PC-3 (cell line): ENCODE measurements around the gene WDR45. TPM values are rescaled to one million over a fixed set of nuclear protein-coding genes. Genes with fewer than 3 reads are reported as not detected.

Source experiments
- ATAC-seq: fragments of 200-7000 bp; cut with Tn5 transposase; 2 replicates; pipeline ENCODE4 v1.9.1; 2020; ENCODE audit warnings: mild to moderate bottlenecking, moderate library complexity
- BruUV-seq: library from RNA; stranded (reverse); fragments of 400-500 nt; replicated peaks from 2 replicates; lab custom pipeline; 2021; lab: Mats Ljungman, UMichigan
- CTCF ChIA-PET: fragments of 300-600 bp; sonication (Branson Sonifier 250); formaldehyde crosslinking; loops from one replicate; lab custom pipeline; 2022; ENCODE audit warnings: antibody characterized with exemption; lab: Charles Lee
- POLR2A ChIA-PET: fragments of 300-600 bp; sonication (Branson Sonifier 250); formaldehyde crosslinking; loops from one replicate; lab custom pipeline; 2022; ENCODE audit warnings: antibody characterized with exemption; ENCODE audit not compliant: unreplicated experiment; lab: Charles Lee
- DNase-seq: peaks from one replicate; pipeline ENCODE4 v3.0.0-alpha.2; 2015
- H2AFZ ChIP-seq: fragments of 300-600 bp; sonication (generic); 2 replicates; pipeline ENCODE4 v1.6.0; 2016; ENCODE audit warnings: antibody characterized with exemption, low read length
- H3F3A ChIP-seq: fragments of 300-600 bp; sonication (generic); one replicate; pipeline ENCODE4 v1.6.0; 2017; ENCODE audit warnings: antibody characterized with exemption, low read length, control low read depth, mild to moderate bottlenecking; ENCODE audit not compliant: unreplicated experiment
- H3K27ac ChIP-seq: fragments of 300-600 bp; sonication (generic); 2 replicates; pipeline ENCODE4 v1.5.1; 2016; ENCODE audit warnings: mild to moderate bottlenecking, low read length
- H3K27me3 ChIP-seq: fragments of 300-600 bp; sonication (generic); 2 replicates; pipeline ENCODE4 v1.6.1; 2016; ENCODE audit warnings: low read length, mixed read lengths
- H3K36me3 ChIP-seq: fragments of 300-600 bp; sonication (generic); 2 replicates; pipeline ENCODE4 v1.6.1; 2016; ENCODE audit warnings: low read depth, mixed run types, low read length, mixed read lengths
- H3K4me1 ChIP-seq: fragments of 300-600 bp; sonication (generic); 2 replicates; pipeline ENCODE4 v1.5.1; 2016; ENCODE audit warnings: low read length; ENCODE audit not compliant: insufficient read depth
- H3K4me2 ChIP-seq: fragments of 300-600 bp; sonication (generic); 2 replicates; pipeline ENCODE4 v1.6.0; 2016; ENCODE audit warnings: low read length
- H3K4me3 ChIP-seq: fragments of 300-600 bp; sonication (generic); 2 replicates; pipeline ENCODE4 v1.5.1; 2016; ENCODE audit warnings: mild to moderate bottlenecking, low read length, mixed read lengths
- H3K79me2 ChIP-seq: fragments of 300-600 bp; sonication (generic); 2 replicates; pipeline ENCODE4 v1.6.1; 2017; ENCODE audit warnings: low read length, mixed read lengths
- H3K9ac ChIP-seq: fragments of 300-600 bp; sonication (generic); 2 replicates; pipeline ENCODE4 v1.6.0; 2016; ENCODE audit warnings: mild to moderate bottlenecking, low read length
- H3K9me2 ChIP-seq: fragments of 300-600 bp; sonication (generic); replicated peaks from 2 replicates; pipeline ENCODE4 v1.6.1; 2016; ENCODE audit warnings: mixed run types, low read length, mixed read lengths
- H3K9me3 ChIP-seq: fragments of 300-600 bp; sonication (generic); 2 replicates; pipeline ENCODE4 v1.6.1; 2016; ENCODE audit warnings: low read length, mixed read lengths
- H4K20me1 ChIP-seq: fragments of 300-600 bp; sonication (generic); 2 replicates; pipeline ENCODE4 v1.6.1; 2016; ENCODE audit warnings: low read length, mixed read lengths
- CTCF ChIP-seq: fragments of 300-600 bp; sonication (generic); conservative IDR thresholded peaks from 2 replicates; pipeline ENCODE4 v1.5.1; 2017; ENCODE audit warnings: antibody characterized with exemption, low read depth, mild to moderate bottlenecking, low read length
- EZH2 ChIP-seq: fragments of 300-600 bp; sonication (generic); IDR thresholded peaks from one replicate; pipeline ENCODE4 v1.6.1; 2017; ENCODE audit warnings: antibody characterized with exemption, mild to moderate bottlenecking, low read length; ENCODE audit not compliant: unreplicated experiment
- EZH2phosphoT487 ChIP-seq: fragments of 300-600 bp; sonication (generic); IDR thresholded peaks from 2 replicates; pipeline ENCODE4 v1.6.1; 2018; ENCODE audit warnings: mild to moderate bottlenecking, antibody characterized with exemption, low read length, borderline replicate concordance
- intact Hi-C: fragments of 100-400 bp; cut with micrococcal nuclease; formaldehyde crosslinking; loops from 2 replicates; pipeline ENCODE4 v1.9.0; 2023
- total RNA-seq: library from RNA; depleted of rRNA; stranded (reverse); fragments of >200 nt; gene quantifications from 2 replicates; pipeline ENCODE4 v1.2.3, GENCODE V29; 2014

Gene WDR45
- total RNA-seq, 1 experiment from 2014 or later = 27.2 TPM

DNA sequence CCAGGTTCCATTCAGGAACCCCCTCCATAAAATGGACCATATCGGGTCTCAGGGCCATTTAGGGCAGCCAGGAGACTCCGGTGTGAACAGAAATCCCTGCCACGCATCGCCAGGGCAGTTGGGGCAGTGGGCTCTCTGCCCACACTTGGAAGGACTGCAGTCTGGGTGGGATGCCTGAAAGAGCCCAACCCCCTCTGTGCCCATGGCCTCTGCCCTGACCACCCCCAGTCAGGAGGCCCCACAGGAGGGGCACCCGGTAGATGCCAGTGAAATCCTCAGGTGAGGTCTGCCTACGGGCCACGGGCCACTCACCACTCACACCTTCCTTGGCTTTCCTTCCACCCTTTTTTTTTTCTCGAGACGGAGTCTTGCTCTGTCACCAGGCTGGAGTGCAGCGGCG lies 10.6 kb downstream of the WDR45 start:
- H3K27ac ChIP-seq = no peak overlapping the region
- no peaks in the 10 kb centered on the region for H3K36me3 ChIP-seq
- H3K4me3 ChIP-seq = no peak overlapping the region
- CTCF ChIA-PET = no interaction called here
- no peak overlapping the region for H3K9ac ChIP-seq
- H3K4me2 ChIP-seq = no peak overlapping the region
- no peaks in the 10 kb centered on the region for H3F3A ChIP-seq
- H3K79me2 ChIP-seq = no peaks in the 10 kb centered on the region
- no peak for TF ChIP-seq EZH2phosphoT487
- no peak for TF ChIP-seq EZH2
- no peak for TF ChIP-seq CTCF
- no peaks in the 10 kb centered on the region for H3K4me1 ChIP-seq
- BruUV-seq = TSS peak; percentile 8
- intact Hi-C loops = no loop called here
- no peak overlapping the region for H2AFZ ChIP-seq
- DNase-seq (no peak), ATAC-seq (no peak)
- H3K9me3 ChIP-seq = no peaks in the 10 kb centered on the region
- no peaks in the 10 kb centered on the region for H3K9me2 ChIP-seq
- POLR2A ChIA-PET = no interaction called here
- no peaks in the 10 kb centered on the region for H3K27me3 ChIP-seq
- no peaks in the 10 kb centered on the region for H4K20me1 ChIP-seq

DNA sequence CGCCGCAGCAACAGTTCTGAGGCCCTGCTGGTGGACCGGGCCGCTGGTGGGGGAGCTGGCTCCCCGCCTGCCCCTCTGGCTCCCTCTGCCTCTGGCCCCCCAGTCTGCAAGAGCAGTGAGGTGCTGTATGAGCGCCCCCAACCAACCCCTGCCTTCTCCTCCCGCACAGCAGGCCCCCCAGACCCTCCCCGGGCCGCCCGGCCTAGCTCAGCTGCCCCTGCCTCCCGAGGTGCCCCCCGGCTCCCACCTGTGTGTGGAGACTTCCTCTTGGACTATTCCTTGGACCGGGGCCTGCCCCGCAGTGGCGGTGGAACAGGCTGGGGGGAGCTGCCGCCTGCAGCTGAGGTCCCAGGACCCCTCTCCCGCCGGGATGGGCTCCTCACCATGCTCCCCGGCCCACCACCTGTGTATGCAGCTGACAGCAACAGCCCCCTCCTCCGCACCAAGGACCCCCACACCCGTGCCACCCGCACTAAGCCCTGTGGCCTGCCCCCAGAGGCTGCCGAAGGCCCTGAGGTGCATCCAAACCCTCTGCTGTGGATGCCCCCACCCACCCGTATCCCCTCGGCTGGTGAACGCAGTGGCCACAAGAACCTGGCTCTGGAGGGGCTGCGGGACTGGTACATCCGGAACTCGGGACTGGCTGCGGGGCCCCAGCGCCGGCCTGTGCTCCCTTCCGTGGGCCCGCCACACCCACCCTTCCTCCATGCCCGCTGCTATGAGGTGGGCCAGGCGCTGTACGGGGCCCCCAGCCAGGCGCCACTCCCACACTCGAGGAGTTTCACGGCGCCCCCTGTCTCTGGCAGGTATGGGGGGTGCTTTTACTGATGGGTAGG lies 12.2 kb downstream of the WDR45 start:
- ChIA-PET POLR2A (no interaction called here), CTCF (no interaction called here)
- Histone ChIP-seq H3F3A (no peaks in the 10 kb centered on the region), H2AFZ (no peak overlapping the region), H3K27me3 (no peaks in the 10 kb centered on the region), H3K4me1 (no peaks in the 10 kb centered on the region), H3K27ac (no peak overlapping the region), H4K20me1 (no peaks in the 10 kb centered on the region), H3K36me3 (no peaks in the 10 kb centered on the region), H3K79me2 (no peaks in the 10 kb centered on the region), H3K4me3 (no peak overlapping the region), H3K9ac (no peak overlapping the region), H3K9me3 (no peaks in the 10 kb centered on the region), H3K4me2 (no peak overlapping the region), H3K9me2 (no peaks in the 10 kb centered on the region)
- TF ChIP-seq EZH2 (no peak), EZH2phosphoT487 (no peak), CTCF (no peak)
- DNase-seq (no peak), ATAC-seq (no peak)
- intact Hi-C loops = no loop called here
- BruUV-seq = no TSS peak

GRCh38 chrX:49066690-49067089 lies 13.0 kb downstream of the WDR45 start:
- Histone ChIP-seq H3K36me3 (no peaks in the 10 kb centered on the region), H3K4me2 (no peak overlapping the region), H3K27ac (no peak overlapping the region), H3K4me1 (no peaks in the 10 kb centered on the region), H2AFZ (no peak overlapping the region), H3K79me2 (no peaks in the 10 kb centered on the region), H3K4me3 (no peak overlapping the region), H4K20me1 (no peaks in the 10 kb centered on the region), H3K9ac (no peak overlapping the region), H3K9me2 (no peaks in the 10 kb centered on the region), H3K9me3 (no peaks in the 10 kb centered on the region), H3F3A (no peaks in the 10 kb centered on the region), H3K27me3 (no peaks in the 10 kb centered on the region)
- DNase-seq (no peak), ATAC-seq (no peak)
- CTCF ChIA-PET = no interaction called here
- intact Hi-C loops = no loop called here
- BruUV-seq = no TSS peak
- TF ChIP-seq CTCF = no peak
- TF ChIP-seq EZH2 = no peak
- no peak for TF ChIP-seq EZH2phosphoT487
- POLR2A ChIA-PET = no interaction called here
